Eye (tissue), 1 donor: ENCODE data around the gene TMPRSS11B.
"Not testable (repeated sequence)": the region's sequence is repeated elsewhere in the genome, so short reads cannot be mapped to it uniquely, and the experiment has no call there.

Source experiments
- DNase-seq: peaks from one replicate; pipeline ENCODE4 v3.0.0-alpha.2; 2015

Gene TMPRSS11B

GRCh38 chr4:68216501-68216900, 29.0 kb downstream of the TMPRSS11B start:
- DNase-seq: no peak

- peak; percentile 5 for DNase-seq
Measured at GRCh38 chr4:68209003-68209402, 36.5 kb downstream of the TMPRSS11B start.

DNA sequence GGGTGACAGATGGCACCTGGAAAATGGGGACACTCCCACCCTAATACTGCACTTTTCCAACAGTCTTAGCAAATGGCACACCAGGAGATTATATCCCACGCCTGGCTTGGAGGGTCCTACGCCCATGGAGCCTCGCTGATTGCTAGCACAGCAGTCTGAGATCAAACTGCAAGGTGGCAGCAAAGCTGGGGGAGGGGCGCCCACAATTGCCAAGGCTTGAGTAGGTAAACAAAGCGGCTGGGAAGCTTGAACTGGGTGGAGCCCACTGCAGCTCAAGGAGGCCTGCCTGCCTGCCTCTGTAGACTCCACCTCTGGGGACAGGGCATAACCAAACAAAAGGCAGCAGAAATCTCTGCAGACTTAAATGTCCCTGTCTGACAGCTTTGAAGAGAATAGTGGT, 51.2 kb downstream of the TMPRSS11B start:
- not testable (repeated sequence) for DNase-seq

- DNase-seq: no peak
Measured at GRCh38 chr4:68193194-68193593, 52.3 kb downstream of the TMPRSS11B start.

DNA sequence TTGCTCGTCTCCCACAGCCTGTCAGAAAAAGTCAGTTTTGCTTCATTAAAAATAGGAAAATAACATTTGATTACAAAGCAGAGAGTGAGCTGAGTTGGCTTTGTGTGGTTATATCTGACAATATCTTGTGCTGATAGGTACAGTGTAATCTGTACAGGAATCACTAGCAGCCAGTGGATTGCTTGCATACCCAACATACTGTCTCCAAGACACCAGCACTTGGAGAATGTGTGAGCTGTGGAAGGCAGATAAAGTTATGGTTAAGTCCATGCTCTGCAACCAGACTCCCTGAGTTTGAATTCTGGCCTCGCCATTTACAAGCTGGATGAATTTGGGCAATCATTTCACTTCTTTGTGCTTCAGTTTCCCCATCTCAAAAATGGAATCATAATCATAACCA, 58.3 kb downstream of the TMPRSS11B start:
- DNase-seq: no peak

- DNase-seq: no peak
Measured at GRCh38 chr4:68184923-68185322, 60.6 kb downstream of the TMPRSS11B start.

DNA sequence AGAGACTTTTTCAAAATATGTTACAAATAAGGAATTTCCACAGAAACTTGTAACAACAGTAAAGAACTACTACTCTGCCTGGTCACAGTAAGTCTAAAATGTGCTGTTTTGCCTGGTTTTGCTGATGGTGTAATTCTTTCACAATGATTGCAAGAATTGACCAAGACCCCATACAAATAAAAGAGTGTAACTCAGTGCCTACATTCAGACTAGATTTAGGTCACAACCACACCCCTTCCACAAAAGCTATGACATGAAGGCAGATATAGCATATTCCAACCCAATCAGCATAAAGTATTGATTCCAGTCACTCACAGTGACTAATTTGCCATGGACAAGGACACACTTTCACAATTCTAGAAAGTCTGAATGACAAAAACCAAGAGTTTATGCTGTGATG, 62.1 kb downstream of the TMPRSS11B start:
- no peak for DNase-seq

DNA sequence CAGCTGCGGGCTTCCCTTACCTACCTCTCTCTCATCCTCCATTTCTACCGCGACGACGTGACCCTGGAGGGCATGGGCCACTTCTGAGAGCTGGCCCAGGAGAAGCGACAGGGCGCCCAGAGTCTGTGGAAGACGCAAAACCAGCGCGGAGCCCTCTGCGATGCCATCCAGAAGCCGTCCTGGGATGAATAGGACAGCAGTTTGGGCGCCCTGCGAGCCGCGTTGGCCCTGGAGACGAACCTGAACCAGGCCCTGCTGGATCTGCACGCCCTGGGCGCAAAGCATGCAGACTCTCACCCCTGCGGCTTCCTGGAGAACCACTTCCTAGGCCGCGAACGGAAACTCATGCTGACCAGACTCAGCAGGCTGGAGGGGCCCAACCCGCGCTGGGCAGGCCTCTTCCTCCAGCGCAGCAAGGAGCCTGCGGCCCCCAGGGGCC, 63.1 kb downstream of the TMPRSS11B start:
- DNase-seq: no peak

DNA sequence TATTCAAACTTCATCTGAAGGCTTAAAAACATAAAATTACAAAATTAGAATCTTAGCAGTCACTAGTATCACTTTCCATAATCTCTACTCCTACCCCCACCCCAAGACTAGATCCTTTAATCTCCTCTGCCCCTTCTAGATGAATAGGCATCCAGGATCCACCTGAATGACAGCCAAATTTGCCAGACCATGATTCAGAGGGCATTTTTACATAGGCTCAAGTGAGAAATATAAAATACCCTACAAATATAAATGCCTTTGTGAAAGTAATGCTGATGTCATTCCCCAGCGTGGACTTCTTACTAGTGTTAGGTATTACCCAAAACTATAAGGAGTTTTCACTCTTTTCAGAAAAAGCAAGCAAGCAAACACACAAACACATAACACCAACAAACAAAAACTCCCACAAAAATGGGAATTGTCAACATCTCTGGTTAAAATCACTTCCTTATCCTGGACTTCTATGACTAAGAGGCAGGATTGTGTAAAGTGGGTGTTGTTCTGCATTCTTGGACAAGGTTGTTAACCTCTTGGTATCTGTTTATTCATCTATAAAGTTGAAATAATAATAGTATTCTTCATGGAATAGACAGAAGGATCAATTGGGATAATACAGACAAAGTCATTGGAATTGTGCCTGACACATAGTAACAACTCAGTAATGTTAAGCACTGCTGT, 64.5 kb downstream of the TMPRSS11B start:
- DNase-seq: no peak

DNA sequence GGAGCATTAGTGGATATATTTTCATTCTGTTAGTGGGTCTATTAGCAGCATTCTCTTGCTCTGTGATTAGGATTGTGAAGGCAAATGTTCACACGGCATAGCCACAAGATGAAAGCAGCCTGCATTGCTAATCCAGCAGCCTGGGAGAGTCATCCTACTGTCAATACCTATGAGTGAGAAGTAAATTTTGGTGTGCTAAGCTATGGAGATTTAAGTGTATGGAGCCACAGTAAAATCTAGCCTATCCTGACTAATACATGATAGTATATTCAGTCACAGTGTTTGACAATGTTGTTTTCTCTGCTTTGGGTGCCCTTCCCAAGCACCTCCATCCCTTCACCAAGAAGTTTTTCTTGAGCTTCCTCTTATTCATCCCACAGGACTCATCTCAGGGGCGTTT, 68.6 kb downstream of the TMPRSS11B start:
- DNase-seq: no peak
